Smooth muscle cell (in vitro differentiated cells): ENCODE measurements around the gene MRC2. TPM values are rescaled to one million over a fixed set of nuclear protein-coding genes. Genes with fewer than 3 reads are reported as not detected.

ENCODE experiments used
- DNase-seq: peaks from one replicate; lab custom pipeline; 2025; ENCODE audit not compliant: unreplicated experiment; lab: John Stamatoyannopoulos, UW
- H2AFZ ChIP-seq: fragments of 200-600 bp; sonication (generic); 2 replicates; pipeline ENCODE4 v1.6.0; 2016; ENCODE audit warnings: antibody characterized with exemption, low read depth, mild to moderate bottlenecking
- H3F3A ChIP-seq: fragments of 200-600 bp; sonication (generic); 2 replicates; pipeline ENCODE4 v1.6.0; 2017; ENCODE audit warnings: antibody characterized with exemption, low read depth
- H3K27ac ChIP-seq: fragments of 200-600 bp; sonication (generic); 2 replicates; pipeline ENCODE4 v1.5.1; 2016; ENCODE audit warnings: low read depth, mild to moderate bottlenecking
- H3K27me3 ChIP-seq: fragments of 200-600 bp; sonication (generic); 2 replicates; pipeline ENCODE4 v1.6.1; 2016; ENCODE audit warnings: low read depth, mild to moderate bottlenecking
- H3K36me3 ChIP-seq: fragments of 200-600 bp; sonication (generic); 2 replicates; pipeline ENCODE4 v1.5.1; 2016; ENCODE audit warnings: low read depth
- H3K4me1 ChIP-seq: fragments of 200-600 bp; sonication (generic); 2 replicates; pipeline ENCODE4 v1.5.1; 2016; ENCODE audit warnings: low read depth
- H3K4me2 ChIP-seq: fragments of 200-600 bp; sonication (generic); 2 replicates; pipeline ENCODE4 v1.6.0; 2016; ENCODE audit warnings: mild to moderate bottlenecking
- H3K4me3 ChIP-seq: fragments of 200-600 bp; sonication (generic); 2 replicates; pipeline ENCODE4 v1.5.1; 2016; ENCODE audit warnings: mild to moderate bottlenecking
- H3K79me2 ChIP-seq: fragments of 200-600 bp; sonication (generic); 2 replicates; pipeline ENCODE4 v1.6.0; 2016; ENCODE audit warnings: low read depth, mild to moderate bottlenecking
- H3K9ac ChIP-seq: fragments of 200-600 bp; sonication (generic); 2 replicates; pipeline ENCODE4 v1.6.0; 2016; ENCODE audit warnings: low read depth
- H3K9me3 ChIP-seq: fragments of 200-600 bp; sonication (generic); replicated peaks from 2 replicates; pipeline ENCODE4 v1.5.1; 2016; ENCODE audit warnings: low read depth
- H4K20me1 ChIP-seq: fragments of 200-600 bp; sonication (generic); 2 replicates; pipeline ENCODE4 v1.6.0; 2016; ENCODE audit warnings: low read depth
- WGBS: methylation state at CpG from one replicate; pipeline ENCODE4 v1.1.7; 2016; ENCODE audit warnings: low lambda C conversion rate; 5-methylcytosine and 5-hydroxymethylcytosine counted together
- polyA plus RNA-seq: library from polyadenylated mRNA; unstranded; fragments of >200 nt; fragmentation: Nextera tagmentation; extraction: Ambion mirVana; gene quantifications from 2 replicates; pipeline ENCODE4 v1.2.1, GENCODE V29; 2016
- total RNA-seq: library from RNA; depleted of rRNA; stranded (reverse); fragments of >200 nt; gene quantifications from 2 replicates; pipeline ENCODE4 v1.2.3, GENCODE V29; 2014
- TF ChIP-seq, protein P1 (sequence below): fragments of 200-600 bp; sonication (generic); IDR thresholded peaks from 2 replicates; pipeline ENCODE4 v1.5.1; 2017; ENCODE audit warnings: borderline replicate concordance, mild to moderate bottlenecking, antibody characterized with exemption; ENCODE audit not compliant: insufficient read depth, poor library complexity, severe bottlenecking

MRC2 gene
- total and polyA plus RNA-seq, 2 experiments from 2014 or later: 177 to 489 TPM

DNA sequence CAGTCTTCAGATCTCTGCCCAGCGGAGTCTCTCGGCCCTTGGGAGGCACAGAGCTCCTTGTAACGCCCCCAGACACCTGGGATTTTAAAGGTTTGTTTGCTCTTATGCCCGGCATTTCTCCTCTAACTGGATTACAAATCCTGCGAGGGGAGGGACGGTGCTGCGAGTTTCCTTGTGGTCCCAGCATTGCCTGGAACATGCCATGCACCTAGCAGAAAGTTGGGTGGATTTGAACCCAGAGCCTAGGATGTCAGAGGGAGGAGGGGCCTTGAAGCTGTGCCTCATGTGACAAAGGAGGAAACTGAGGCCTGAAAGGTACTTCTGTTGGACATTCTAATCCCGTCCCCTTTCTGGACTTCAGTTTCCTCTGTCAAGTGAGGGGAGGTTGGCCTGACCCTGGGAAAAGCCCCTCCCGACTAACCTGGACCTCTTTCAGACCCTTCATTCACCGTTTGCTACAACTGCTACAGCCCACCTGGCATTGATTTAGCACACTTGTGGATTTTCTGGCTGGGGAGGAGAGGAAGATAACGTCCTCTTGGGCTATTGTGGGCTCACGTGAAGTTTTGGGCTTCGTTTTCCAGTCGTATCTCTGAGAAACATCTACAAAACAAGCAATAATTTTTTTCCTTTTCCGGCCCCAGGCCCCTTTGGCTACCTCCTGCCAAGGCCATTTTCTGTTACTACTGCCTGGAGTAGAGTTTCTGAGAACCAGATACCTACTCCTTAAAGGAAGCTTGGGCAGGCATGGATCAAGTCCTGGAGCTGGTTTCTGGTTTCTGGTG lies 30.9 kb downstream of the MRC2 start:
- H3K36me3 ChIP-seq: no peaks in the 10 kb centered on the region
- H3K9me3 ChIP-seq: no peaks in the 10 kb centered on the region
- no peaks in the 10 kb centered on the region for H3K27me3 ChIP-seq
- H3K4me1 ChIP-seq: peaks cover 21% of the 10 kb centered on the region
- TF ChIP-seq, protein P1, sequence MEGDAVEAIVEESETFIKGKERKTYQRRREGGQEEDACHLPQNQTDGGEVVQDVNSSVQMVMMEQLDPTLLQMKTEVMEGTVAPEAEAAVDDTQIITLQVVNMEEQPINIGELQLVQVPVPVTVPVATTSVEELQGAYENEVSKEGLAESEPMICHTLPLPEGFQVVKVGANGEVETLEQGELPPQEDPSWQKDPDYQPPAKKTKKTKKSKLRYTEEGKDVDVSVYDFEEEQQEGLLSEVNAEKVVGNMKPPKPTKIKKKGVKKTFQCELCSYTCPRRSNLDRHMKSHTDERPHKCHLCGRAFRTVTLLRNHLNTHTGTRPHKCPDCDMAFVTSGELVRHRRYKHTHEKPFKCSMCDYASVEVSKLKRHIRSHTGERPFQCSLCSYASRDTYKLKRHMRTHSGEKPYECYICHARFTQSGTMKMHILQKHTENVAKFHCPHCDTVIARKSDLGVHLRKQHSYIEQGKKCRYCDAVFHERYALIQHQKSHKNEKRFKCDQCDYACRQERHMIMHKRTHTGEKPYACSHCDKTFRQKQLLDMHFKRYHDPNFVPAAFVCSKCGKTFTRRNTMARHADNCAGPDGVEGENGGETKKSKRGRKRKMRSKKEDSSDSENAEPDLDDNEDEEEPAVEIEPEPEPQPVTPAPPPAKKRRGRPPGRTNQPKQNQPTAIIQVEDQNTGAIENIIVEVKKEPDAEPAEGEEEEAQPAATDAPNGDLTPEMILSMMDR: no peak
- H3F3A ChIP-seq: peaks cover 3% of the 10 kb centered on the region
- DNase-seq: no peak
- H3K9ac ChIP-seq: no peak overlapping the region
- no peak overlapping the region for H3K4me2 ChIP-seq
- no peak overlapping the region for H3K27ac ChIP-seq
- no peak overlapping the region for H2AFZ ChIP-seq
- no peak overlapping the region for H3K4me3 ChIP-seq
- H4K20me1 ChIP-seq: peaks cover 100% of the 10 kb centered on the region
- 93% methylated on average over 15 of the region's 15 CpGs for WGBS
- H3K79me2 ChIP-seq: peaks cover 81% of the 10 kb centered on the region

GRCh38 chr17:62660629-62661118 lies 33.2 kb downstream of the MRC2 start:
- H3K4me3 ChIP-seq: no peak overlapping the region
- TF ChIP-seq, protein P1: no peak
- peaks cover 3% of the 10 kb centered on the region for H3F3A ChIP-seq
- no peaks in the 10 kb centered on the region for H3K27me3 ChIP-seq
- H2AFZ ChIP-seq: no peak overlapping the region
- no peak overlapping the region for H3K27ac ChIP-seq
- H4K20me1 ChIP-seq: peaks cover 98% of the 10 kb centered on the region
- H3K79me2 ChIP-seq: peaks cover 89% of the 10 kb centered on the region
- no peak overlapping the region for H3K9ac ChIP-seq
- no peaks in the 10 kb centered on the region for H3K9me3 ChIP-seq
- whole genome bisulfite sequencing: 90% methylated on average over 2 of the region's 2 CpGs
- no peaks in the 10 kb centered on the region for H3K36me3 ChIP-seq
- H3K4me1 ChIP-seq: peaks cover 6% of the 10 kb centered on the region
- DNase-seq: no peak
- no peak overlapping the region for H3K4me2 ChIP-seq

DNA sequence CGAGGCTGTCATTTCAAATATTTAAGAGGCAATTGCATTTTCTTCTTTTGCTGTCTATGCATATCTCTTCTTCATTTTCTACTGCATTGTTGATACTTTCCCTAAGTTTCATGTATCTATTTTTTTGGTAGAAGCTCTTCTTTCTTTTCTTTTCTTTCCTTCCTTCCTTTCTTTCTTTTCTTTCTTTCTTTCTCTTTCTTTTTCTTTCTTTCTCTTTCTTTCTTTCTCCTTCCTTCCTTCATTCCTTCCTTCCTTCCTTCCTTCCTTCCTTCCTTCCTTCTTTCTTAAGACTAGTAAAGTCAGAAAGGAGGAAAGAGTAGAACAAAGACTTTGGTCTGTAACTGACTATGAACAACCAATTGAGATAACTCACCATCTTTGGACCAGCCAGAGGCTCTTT lies 33.9 kb downstream of the MRC2 start:
- H3K4me3 ChIP-seq: no peak overlapping the region
- H3K36me3 ChIP-seq: no peaks in the 10 kb centered on the region
- peaks cover 89% of the 10 kb centered on the region for H3K79me2 ChIP-seq
- H2AFZ ChIP-seq: no peak overlapping the region
- peaks cover 3% of the 10 kb centered on the region for H3F3A ChIP-seq
- no peak overlapping the region for H3K9ac ChIP-seq
- H3K27ac ChIP-seq: no peak overlapping the region
- no peak for DNase-seq
- TF ChIP-seq, protein P1: no peak
- 96% methylated on average over 1 of the region's 1 CpG for WGBS
- peaks cover 98% of the 10 kb centered on the region for H4K20me1 ChIP-seq
- no peaks in the 10 kb centered on the region for H3K27me3 ChIP-seq
- no peak overlapping the region for H3K4me2 ChIP-seq
- no peaks in the 10 kb centered on the region for H3K9me3 ChIP-seq
- peaks cover 6% of the 10 kb centered on the region for H3K4me1 ChIP-seq
